GM19455 (cell line): ENCODE measurements around the gene SCAPER.
"Not testable (repeated sequence)": the region's sequence is repeated elsewhere in the genome, so short reads cannot be mapped to it uniquely, and the experiment has no call there.

Experiments used
- ATAC-seq: cut with Tn5 transposase; IDR thresholded peaks from one replicate; pipeline ENCODE4 v1.9.1; 2021; ENCODE audit not compliant: unreplicated experiment

SCAPER gene

DNA sequence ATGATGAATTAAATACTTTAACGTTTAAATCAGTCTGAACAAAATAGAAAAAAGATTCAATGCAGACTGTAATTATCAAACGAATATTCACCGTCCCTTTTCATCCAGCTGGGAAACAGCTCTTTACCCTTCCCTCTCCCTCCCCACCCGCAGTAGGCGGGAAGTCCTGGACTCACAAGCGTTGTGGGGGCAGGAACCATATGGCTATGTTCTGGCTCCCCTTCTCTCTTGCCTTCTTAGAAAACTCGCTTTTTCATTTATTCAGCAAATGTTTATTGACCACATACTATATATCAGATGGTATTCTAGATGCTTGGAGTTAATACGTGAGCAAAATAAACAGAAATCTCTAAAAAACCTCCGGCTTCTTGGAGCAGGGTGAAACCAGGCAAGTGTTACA, 715 bp upstream of the SCAPER start:
- ATAC-seq: no peak

DNA sequence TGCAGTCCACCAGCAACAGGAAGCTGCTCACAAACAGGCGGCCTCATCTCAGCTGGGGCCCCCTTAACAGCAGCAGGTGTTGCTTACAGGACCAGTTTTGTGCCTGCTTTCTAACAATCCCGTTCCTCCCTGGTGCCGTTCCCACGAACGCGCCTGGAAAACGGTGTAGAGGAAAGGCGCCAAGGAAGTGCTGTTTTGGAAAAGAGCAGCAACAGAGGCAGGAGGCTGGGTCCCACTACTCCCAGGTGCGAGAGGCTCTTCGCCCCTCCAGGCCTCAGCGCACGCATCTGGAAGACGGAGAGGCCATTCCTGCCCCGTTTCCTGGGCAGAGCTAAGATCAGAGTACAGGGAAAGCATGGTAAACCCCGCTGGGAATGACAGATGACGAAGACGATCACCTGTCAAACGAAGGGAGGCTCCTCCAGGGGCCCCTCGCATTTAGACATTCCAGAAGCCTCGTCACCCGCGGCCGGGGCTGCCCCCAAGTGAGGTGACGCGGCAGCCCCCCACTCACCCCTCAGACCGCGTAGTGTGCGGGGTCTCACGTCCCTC, 603 bp downstream of the SCAPER start:
- ATAC-seq: peak; percentile 25

DNA sequence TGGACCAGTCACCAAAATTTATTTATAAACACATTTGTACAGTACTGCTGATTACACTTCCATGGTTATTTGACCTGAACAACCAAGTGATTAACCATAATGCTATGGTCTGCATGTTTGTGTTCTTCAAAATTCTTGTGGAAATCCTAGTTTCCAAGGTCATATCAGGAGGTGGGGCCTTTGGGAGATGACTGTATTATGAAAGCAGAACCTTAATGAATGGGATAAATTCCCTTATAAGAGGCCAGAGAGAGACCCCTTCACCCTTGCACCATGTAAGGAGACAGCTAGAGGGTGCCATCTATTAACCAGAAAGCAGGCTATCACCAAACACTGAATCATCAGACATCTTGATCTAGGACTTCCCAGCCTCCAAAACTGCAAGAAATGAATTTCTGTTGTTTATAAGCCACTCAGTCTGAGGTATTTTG, 1.9 kb downstream of the SCAPER start:
- no peak for ATAC-seq

DNA sequence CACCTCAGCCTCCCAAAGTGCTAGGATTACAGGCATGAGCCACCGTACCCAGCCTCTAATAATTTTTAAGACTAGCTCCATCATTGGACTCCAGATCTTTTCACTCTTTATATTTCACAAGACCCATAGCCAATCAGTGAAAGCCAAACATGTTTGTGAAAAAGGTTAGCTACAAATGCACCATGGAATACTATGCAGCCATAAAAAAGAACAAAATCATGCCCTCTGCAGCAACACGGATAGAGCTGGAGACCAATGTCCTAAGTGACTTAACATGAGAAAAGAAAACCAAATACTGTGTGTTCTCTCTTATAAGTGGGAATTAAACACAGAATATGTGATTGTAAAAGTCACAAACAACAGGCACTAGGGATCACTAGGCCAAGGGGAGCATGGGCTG, 3.2 kb downstream of the SCAPER start:
- no peak for ATAC-seq

DNA sequence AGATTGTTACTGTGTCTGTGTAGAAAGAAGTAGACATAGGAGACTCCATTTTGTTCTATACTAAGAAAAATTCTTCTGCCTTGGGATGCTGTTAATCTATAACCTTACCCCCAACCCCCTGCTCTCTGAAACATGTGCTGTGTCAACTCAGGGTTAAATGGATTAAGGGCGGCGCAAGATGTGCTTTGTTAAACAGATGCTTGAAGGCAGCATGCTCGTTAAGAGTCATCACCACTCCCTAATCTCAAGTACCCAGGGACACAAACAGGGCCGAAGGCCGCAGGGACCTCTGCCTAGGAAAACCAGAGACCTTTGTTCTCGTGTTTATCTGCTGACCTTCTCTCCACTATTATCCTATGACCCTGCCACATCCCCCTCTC, 5.2 kb downstream of the SCAPER start:
- not testable (repeated sequence) for ATAC-seq

DNA sequence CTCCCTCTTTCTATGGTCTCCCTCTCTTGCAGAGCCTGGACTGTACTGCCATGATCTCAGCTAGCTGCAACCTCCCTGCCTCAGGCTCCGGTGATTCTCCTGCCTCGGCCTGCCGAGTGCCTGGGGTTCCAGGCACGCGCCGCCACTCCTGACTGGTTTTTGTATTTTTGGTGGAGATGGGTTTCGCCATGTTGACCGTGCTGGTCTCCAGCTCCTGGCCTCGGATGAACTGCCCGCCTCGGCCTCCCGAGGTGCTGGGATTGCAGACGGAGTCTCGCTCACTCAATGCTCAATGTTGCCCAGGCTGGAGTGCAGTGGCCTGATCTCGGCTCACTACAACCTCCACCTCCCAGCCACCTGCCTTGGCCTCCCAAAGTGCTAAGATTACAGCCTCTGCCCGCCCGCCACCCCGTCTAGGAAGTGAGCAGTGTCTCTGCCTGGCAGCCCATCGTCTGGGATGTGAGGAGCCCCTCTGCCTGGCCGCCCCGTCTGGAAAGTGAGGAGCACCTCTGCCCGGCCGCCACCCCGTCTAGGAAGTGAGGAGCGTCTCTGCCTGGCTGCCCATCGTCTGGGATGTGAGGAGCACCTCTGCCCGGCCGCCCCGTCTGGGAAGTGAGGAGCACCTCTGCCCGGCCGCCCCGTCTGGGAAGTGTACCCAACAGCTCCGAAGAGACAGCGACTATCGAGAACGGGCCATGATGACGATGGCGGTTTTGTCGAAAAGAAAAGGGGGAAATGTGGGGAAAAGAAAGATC, 5.8 kb downstream of the SCAPER start:
- not testable (repeated sequence) for ATAC-seq

DNA sequence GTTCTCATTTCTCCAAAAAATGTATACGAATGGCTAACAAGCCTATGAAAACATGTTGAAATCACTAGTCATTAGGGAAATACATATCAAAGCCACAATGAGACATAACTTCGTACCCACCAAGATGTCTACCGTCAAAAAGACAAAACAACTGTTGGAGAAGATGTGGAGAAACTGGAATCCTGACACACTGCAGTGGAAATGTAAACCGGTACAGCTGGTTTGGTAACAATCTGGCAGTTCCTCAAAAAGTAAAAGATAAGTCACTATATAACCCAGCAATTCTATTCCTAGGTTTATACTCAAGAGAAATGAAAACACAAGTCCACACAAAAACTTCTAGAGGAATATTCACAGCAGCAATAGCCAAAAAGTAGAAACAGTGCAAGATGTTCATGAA, 7.0 kb downstream of the SCAPER start:
- ATAC-seq: no peak

DNA sequence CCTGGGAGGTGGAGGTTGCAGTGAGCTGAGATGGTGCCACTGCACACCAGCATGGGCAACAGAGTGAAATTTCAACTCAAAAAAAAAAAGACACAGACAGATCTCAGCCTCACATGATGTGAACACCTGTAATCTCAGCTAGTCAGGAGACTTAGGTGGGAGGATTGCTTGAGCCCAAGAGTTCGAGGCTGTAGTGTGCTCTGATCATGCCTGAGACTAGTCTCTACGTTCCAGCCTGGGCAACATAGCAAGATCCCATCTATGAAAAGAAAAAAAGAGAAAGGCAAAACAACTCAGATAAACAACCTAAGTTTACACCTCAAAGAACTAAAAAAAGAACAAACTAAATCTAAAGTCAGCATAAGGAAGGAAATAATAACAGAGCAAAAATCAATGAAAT, 11.0 kb downstream of the SCAPER start:
- ATAC-seq: no peak

DNA sequence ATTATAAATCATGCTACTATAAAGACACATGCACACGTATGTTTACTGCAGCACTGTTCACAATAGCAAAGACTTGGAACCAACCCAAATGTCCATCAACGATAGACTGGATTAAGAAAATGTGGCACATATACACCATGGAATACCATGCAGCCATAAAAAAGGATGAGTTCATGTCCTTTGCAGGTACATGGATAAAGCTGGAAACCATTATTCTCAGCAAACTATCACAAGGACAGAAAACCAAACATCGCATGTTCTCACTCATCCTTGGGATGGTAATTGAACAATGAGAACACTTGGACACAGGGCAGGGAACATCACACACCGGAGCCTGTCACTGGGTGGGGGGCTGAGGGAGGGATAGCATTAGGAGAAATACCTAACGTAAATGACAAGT, 12.3 kb downstream of the SCAPER start:
- ATAC-seq: not testable (repeated sequence)

DNA sequence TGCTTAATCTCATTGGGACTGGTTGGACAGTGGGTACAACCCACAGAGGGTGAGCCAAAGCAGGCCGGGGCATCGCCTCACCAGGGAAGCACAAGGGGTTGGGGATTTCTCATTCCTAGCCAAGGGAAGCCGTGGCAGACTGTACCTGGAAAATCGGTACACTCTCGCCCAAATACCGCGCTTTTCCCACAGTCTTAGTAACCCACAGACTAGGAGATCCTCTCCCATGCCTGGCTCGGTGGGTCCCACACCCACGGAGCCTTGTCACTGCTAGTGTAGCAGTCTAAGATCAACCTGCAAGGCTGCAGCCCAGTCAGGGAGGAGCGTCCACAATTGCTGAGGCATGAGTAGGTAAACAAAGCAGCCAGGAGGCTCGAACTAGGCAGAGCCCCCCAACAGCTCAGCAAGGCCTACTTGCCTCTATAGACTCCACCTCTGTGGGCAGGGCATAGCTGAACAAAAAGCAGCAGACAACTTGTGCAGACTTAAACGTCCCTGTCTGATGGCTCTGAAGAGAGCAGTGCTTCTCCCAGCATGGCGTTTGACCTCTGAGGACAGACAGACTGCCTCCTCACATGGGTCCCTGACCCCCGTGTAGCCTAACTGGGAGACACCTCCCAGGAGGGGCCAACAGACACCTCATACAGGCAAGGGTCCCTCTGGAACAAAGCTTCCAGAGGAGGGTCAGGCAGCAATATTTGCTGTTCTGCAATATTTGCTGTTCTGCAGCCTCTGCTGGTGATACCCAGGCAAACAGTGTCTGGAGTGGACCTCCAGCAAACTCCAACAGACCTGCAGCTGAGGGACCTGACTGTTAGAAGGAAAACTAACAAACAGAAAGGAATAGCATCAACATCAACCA, 17.6 kb downstream of the SCAPER start:
- ATAC-seq: not testable (repeated sequence)

DNA sequence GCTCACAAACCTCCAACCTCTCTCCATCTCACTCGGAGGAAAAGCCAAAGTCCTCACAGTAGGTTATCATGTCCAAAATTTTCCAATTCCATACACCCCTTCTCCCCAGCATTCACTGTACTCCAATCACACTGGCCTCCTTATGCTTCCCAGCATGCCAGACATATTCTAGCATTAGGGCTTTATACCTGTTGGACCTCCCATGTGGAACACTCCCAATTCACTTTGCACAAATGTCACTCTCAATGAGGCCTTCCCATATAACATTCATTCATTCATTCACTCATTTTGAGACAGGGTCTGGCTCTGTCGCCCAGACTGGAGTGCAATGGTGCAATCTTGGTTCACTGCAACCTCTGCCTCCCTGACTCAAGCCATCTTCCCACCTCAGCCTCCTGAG, 19.9 kb downstream of the SCAPER start:
- no peak for ATAC-seq

DNA sequence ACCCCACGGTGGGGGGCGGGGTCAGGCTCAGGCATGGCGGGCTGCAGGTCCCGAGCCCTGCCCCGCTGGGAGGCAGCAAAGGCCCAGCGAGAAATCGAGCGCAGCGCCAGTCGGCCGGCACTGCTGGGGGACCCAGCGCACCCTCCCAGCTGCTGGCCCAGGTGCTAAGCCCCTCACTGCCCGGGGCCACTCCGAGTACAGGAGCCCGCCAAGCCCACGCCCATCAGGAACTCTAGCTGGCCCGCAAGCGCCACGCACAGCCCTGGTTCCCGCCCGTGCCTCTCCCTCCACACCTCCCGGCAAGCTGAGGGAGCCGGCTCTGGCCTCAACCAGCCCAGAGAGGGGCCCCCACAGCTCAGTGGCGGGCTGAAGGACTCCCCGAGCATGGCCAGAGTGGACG, 29.2 kb downstream of the SCAPER start:
- ATAC-seq: no peak

DNA sequence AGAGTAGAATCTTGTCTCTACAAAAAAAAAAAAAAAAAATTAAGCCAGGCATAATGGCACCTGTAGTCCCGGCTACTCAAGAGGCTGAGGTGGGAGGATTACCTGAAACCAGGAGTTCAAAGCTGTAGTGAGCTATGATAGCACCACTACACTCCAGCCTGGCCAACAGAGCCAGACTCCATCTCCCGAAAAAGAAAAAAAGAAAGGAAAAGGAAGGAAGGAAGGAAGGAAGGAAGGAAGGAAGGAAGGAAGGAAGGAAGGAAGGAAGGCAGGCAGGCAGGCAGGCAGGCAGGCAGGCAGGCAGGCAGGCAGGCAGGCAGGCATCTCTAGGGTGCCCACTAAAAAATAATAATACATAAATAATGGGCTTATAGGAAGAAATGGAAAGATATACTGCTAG, 32.1 kb downstream of the SCAPER start:
- not testable (repeated sequence) for ATAC-seq

DNA sequence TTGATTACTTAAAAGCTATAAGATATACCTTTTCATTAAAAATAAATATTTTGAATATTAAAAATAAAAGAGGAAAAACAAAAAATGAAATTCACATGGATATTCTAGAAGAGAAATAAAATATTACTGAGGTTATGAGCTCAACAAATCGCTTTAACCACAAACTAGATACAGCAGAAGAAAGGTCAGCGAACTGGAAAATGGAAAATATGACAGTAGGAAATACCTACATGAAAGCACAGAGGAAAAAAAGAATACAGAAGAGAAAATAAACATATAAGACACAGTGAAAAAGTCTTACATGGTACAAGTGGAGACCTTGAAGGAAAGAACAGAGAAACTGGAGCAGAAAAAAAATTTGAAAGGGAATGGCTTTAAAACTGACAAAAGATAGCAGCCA, 33.2 kb downstream of the SCAPER start:
- ATAC-seq: no peak

DNA sequence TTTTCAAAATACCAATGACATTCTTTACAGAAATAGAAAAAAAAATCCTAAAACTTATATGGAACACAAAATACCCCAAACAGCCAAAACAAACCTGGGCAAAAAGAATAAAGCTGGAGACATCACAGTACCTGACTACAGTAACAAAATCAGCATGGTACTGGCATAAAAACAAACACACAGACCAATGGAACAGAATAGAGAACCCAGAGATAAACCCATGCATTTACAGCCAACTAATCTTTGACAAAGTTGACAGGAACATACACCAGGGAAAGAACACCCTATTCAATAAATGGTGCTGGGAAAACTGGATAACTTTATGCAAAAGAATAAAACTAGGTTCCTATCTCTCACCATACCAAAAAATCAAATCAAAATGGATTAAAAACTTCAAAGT, 36.4 kb downstream of the SCAPER start:
- no peak for ATAC-seq

DNA sequence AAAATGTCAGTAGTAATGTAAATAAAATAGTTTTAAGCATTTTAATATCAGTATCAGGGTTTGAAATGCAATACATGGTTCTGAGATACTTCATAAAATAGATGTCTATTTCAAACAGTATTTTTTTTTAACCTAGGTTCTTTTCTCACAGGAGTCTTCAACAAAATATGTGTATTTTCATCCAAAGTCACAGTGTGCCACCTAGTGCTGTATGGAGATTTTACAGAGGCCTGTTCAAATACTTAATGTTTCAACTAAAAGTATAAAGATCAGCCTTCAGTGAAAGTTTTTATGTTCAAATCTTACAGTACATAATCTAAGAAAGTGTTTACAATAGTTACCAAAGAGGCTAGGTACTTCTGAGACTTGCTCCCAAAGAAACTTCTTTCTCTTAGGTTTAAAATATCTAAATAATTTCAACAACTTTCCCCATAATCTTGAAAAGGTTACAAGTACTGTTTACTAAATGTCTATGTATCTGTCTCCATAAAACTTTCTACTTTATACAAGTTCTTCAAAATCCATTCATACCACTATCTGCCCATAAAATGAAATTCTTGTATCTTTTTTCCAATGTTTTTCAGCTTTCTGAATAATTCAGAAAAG, 38.3 kb downstream of the SCAPER start:
- ATAC-seq: no peak

DNA sequence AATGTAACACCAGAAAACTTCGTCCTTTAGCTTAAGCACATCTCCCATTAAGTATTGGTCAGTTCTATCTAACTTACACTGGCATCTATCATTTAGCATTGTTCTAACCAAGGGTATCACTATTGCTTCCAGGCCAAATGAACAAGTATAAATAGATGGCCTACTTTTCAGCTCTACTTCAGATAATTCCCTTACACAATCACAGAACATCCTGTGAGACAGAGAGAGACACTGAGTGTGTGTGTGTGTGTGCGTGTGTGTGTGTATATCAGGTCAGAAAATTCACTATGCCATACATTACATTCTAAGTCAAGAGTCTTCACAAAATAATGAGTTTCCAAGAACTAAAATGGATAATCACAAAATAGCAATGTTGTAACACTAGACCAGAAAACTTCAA, 39.1 kb downstream of the SCAPER start:
- ATAC-seq: no peak

DNA sequence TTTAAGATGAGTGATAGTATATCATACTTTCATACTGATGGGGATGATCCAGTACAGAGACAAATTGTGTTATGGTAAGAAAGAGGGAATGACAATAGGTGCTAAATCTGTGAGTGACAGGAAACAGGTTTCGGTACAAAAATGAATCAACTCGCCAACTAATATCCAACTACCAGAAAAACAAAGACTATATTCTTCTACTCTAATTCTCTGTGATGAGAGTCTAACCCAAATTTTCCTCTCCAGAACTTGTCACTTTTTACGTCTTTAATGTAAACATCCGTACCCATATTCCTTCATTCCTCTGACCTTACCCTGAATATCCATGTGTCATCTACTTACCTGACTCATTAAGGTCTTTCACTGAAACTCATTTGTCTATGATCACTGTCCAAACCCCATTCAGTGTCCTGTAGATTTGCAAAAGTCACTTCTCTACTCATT, 39.6 kb downstream of the SCAPER start:
- no peak for ATAC-seq

DNA sequence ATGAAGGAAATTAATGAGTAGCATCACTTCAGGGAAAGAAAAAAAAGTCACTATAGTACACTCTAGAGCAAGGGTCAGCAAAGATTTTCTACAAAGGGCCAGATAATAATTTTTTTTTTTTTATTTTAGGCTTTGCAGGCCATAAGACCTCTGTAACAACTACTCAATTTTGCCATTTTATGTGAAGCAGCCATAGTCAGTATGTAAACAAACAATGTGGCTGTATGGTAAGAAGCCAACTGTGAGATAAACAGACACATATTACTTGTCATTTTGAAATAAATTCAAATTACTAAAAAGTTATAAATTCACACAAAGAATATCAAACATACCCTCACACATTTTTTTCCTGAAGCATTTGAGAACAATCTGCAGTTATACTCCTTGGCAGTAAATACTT, 40.6 kb downstream of the SCAPER start:
- ATAC-seq: no peak

DNA sequence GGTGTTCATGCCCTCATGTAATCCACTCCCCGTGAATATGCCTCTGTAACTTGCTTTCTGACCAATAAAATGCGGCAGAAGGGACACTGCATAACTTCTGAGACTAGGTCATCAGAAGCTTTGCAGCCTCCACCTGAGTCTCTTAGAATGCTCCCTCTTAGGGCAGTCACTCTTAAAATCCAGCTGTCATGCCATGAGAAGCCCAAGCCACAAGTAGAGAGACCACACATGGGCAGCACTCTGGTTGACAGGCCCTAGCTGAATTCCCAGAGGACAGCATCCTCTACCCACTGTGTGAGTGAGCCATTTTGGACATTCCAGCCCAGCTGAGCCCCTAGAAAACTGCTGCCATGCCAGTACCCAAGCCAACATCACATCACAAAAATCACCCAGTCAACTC, 41.4 kb downstream of the SCAPER start:
- ATAC-seq: no peak

DNA sequence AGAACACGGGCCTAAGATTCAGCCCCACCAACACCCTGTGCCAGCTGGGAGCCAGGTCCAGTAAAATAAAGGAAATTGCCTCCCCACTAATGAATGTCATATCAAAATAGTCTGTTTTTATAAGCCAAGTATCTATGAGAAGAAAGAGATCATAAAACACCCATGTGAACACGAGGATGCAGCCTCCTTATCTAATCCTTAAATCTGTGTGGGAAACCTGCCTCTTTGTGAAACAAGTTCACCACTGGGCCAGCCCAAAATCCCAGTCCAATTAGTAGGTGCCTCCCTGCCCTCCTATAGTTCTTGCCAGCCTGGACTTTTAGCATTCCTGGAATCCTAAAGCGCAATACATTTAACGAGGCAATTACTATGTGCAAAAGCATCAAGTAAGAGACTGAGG, 42.0 kb downstream of the SCAPER start:
- no peak for ATAC-seq
